ENCODE results near the gene PLOD1. TPM values are rescaled to one million over a fixed set of nuclear protein-coding genes. Genes with fewer than 3 reads are reported as not detected.

The PLOD1 gene
- total and polyA plus RNA-seq, 2 of the 13 experiments (the other 11 are each of a cell fraction or from before 2014, with no cell fraction given), result 70.1 to 318 TPM

GRCh38 chr1:11923827-11924113 lies 10.7 kb upstream of the PLOD1 start:
- Histone ChIP-seq H2AFZ (ENCODE audit: low read length) (no peak overlapping the region), H3K36me3 (replicated peaks in 1 of 2; ENCODE audit: control insufficient read depth in 1 of 2, insufficient read depth in 2 of 2, low read length in 2 of 2) (peaks cover 19 to 43% of the 10 kb centered on the region in 2 experiments; a peak in 4 of 5 replicates), H3K27ac (ENCODE audit: extremely low read length, insufficient read depth, low read length) (no peak overlapping the region), H3K27me3 (ENCODE audit: control insufficient read depth in 1 of 2, insufficient read depth in 2 of 2, low read length in 2 of 2) (no peaks in the 10 kb centered on the region; a peak in 1 of 5 replicates), H3K79me2 (ENCODE audit: insufficient read depth, low read length) (peaks cover 49% of the 10 kb centered on the region), H3K4me1 (ENCODE audit: insufficient read depth, low read length) (peaks cover 68% of the 10 kb centered on the region), H4K20me1 (ENCODE audit: insufficient read depth, low read length) (peaks cover 33% of the 10 kb centered on the region), H3K9ac (ENCODE audit: insufficient read depth, low read depth, low read length) (peak overlapping the region; percentile 78), H3K4me3 (replicated peaks in 1 of 3; ENCODE audit: insufficient read depth in 1 of 3, low read depth in 2 of 3, low read length in 3 of 3) (peak overlapping the region; percentile 66 to 79 (median 70)), H3K9me3 (ENCODE audit: low read length) (no peaks in the 10 kb centered on the region), H3K4me2 (ENCODE audit: low read depth, low read length) (peak overlapping the region; percentile 93)
- BruUV-seq (replicated peaks), result no TSS peak
- WGBS (ENCODE audit: low lambda C conversion rate), result 38% methylated on average over 5 of the region's 5 CpGs
- ATAC-seq (no peak), FAIRE-seq (no peak), DNase-seq (ENCODE audit: low spot score) (no peak)
- in situ Hi-C loops (cut with HindIII; ENCODE audit: extremely low pct_ligation_motif_present, low pct_unique_long_range_greater_than_20kb) (no loop called here), intact Hi-C loops (cut with micrococcal nuclease; ENCODE audit: unreplicated experiment) (no loop called here)
- ChIA-PET CTCF (ENCODE audit: low intra/inter-chr PET ratio, low total read pairs) (no interaction called here), POLR2A (interaction anchor here (0.7 kb wide), 1 partner anchor 14 kb away, joined by 3 read pairs; no protein-coding TSS in a partner anchor)
- no peak for TF ChIP-seq MED1 (CRISPR knock-in tag; IDR thresholded peaks at IDR 0.05)
- TF ChIP-seq SAFB2 (CRISPR knock-in tag; IDR thresholded peaks at IDR 0.05; ENCODE audit: borderline replicate concordance, low read depth), result no peak
- no peak for TF ChIP-seq ZNF225 (CRISPR knock-in tag; IDR thresholded peaks at IDR 0.05)
- TF ChIP-seq ZNF564 (CRISPR knock-in tag; IDR thresholded peaks at IDR 0.05), result no peak
- TF ChIP-seq HES4 (CRISPR knock-in tag; IDR thresholded peaks at IDR 0.05; ENCODE audit: borderline replicate concordance), result no peak
- no peak for TF ChIP-seq ZNF160 (CRISPR knock-in tag; IDR thresholded peaks at IDR 0.05)
- peak; percentile 73 for TF ChIP-seq ZNF121 (CRISPR knock-in tag; IDR thresholded peaks at IDR 0.05)

- CTCF ChIA-PET (ENCODE audit: low intra/inter-chr PET ratio, low total read pairs), result no interaction called here
- Histone ChIP-seq H3K9me3 (ENCODE audit: low read length) (no peaks in the 10 kb centered on the region), H2AFZ (ENCODE audit: low read length) (no peak overlapping the region), H3K4me1 (ENCODE audit: insufficient read depth, low read length) (peaks cover 76% of the 10 kb centered on the region), H3K9ac (ENCODE audit: insufficient read depth, low read depth, low read length) (peak overlapping the region; percentile 78), H3K79me2 (ENCODE audit: insufficient read depth, low read length) (peaks cover 49% of the 10 kb centered on the region), H3K36me3 (replicated peaks in 1 of 2; ENCODE audit: control insufficient read depth in 1 of 2, insufficient read depth in 2 of 2, low read length in 2 of 2) (peaks cover 16 to 35% of the 10 kb centered on the region in 2 experiments; a peak in 4 of 5 replicates), H3K27me3 (ENCODE audit: control insufficient read depth in 1 of 2, insufficient read depth in 2 of 2, low read length in 2 of 2) (no peaks in the 10 kb centered on the region; a peak in 1 of 5 replicates), H3K4me3 (replicated peaks in 1 of 3; ENCODE audit: insufficient read depth in 1 of 3, low read depth in 2 of 3, low read length in 3 of 3) (peak overlapping the region; percentile 66 to 79 (median 70)), H3K27ac (ENCODE audit: extremely low read length, insufficient read depth, low read length) (peak overlapping the region; percentile 75), H3K4me2 (ENCODE audit: low read depth, low read length) (peak overlapping the region; percentile 93), H4K20me1 (ENCODE audit: insufficient read depth, low read length) (peaks cover 32% of the 10 kb centered on the region)
- TSS peak; percentile 57 for BruUV-seq (replicated peaks)
- DNase-seq (ENCODE audit: low spot score), result no peak
- peak; percentile 53 for FAIRE-seq
- TF ChIP-seq POLR2A (IDR thresholded peaks at IDR 0.05; ENCODE audit: insufficient read depth in 1 of 2, low read depth in 2 of 2, low read length in 2 of 2) (peak in 1 of 2 experiments; percentile 8; a peak in 1 of 4 replicates), SOX13 (IDR thresholded peaks at IDR 0.05) (no peak), SOX13 (CRISPR knock-in tag; conservative IDR thresholded peaks at IDR 0.05 in 1 of 2, IDR thresholded peaks at IDR 0.05 in 1 of 2) (peak in 1 of 2 experiments; percentile 20; a peak in 1 of 4 replicates), KMT2A (CRISPR knock-in tag; IDR thresholded peaks at IDR 0.05) (0 out of 2 replicates have a peak, but pooled peaks have one; percentile 11), MED13 (CRISPR knock-in tag; IDR thresholded peaks at IDR 0.05) (no peak), HDAC1 (CRISPR knock-in tag; IDR thresholded peaks at IDR 0.05) (0 out of 2 replicates have a peak, but pooled peaks have one; percentile 22), SAP130 (CRISPR knock-in tag; IDR thresholded peaks at IDR 0.05; ENCODE audit: low read depth) (0 out of 2 replicates have a peak, but pooled peaks have one; percentile 27)
- ATAC-seq, result peak; percentile 3; the same call in 2 of the 3 replicates
- in situ Hi-C loops (cut with HindIII; ENCODE audit: extremely low pct_ligation_motif_present, low pct_unique_long_range_greater_than_20kb), result no loop called here
- POLR2A ChIA-PET, result interaction anchor here (9.1 kb wide), 1 partner anchor 13 kb away, joined by 178 read pairs; no protein-coding TSS in a partner anchor
- 18% methylated on average over 14 of the region's 16 CpGs for WGBS (ENCODE audit: low lambda C conversion rate)
- intact Hi-C loops (cut with micrococcal nuclease; ENCODE audit: unreplicated experiment), result loop anchor here (5.0 kb wide), 1 partner anchor 458 kb away; no protein-coding TSS in a partner anchor
These were observed 10.0 kb upstream of the PLOD1 start for GRCh38 chr1:11924334-11925195.
